GM19372 (cell line): ENCODE data around the gene PPP1CC.
"Not testable (repeated sequence)": the region's sequence is repeated elsewhere in the genome, so short reads cannot be mapped to it uniquely, and the experiment has no call there.

Experiments used
- ATAC-seq: cut with Tn5 transposase; IDR thresholded peaks from one replicate; pipeline ENCODE4 v1.9.1; 2021; ENCODE audit warnings: mild to moderate bottlenecking, low read depth, moderate library complexity; ENCODE audit not compliant: unreplicated experiment

Gene PPP1CC

DNA sequence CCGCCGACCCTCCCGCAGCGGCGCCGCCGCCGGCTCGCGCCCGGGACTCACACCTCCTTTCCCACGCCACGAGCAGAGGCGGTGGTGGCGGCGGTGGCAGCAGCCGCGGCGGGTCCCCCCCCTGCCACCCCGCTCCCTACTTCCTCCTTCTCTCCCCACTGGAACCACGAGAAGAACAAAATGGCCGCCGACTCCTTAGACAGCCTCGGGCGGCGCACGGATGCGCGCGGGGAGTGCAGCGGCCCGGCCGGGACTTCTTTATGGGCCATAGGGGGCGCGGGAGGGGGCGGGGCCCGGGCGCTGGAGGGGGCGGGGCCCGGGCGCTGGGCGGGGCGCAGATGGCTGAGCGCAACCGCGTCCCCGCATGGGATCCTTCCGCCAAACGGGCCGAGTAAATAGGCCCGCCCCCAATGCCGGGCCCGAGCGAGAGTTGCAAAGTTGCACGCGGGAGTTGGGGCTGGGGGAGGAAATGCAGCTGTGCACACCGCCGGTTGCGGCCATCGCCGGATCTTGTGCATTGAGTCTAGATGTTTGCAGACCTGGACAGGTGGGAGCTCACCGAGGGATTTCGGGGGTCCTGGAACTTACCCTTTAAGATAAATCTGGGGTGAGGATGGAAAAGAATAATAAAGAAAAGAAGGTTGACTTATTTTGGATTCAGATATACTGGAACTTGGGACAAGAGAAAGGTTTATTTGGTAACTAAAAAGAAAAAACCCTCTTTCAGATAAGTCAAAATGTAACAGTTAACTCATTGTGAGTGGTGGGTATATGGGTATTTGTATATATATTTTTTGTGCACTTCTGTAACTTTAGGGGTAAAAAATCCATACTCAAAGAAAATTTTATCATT is at the start of gene PPP1CC:
Gene PPP1CC, minus strand, starts transcription at position 174 of the 853 bp plus-strand sequence. CDS start 184 bp downstream, outside the sequence.
- peak; percentile 85 for ATAC-seq

DNA sequence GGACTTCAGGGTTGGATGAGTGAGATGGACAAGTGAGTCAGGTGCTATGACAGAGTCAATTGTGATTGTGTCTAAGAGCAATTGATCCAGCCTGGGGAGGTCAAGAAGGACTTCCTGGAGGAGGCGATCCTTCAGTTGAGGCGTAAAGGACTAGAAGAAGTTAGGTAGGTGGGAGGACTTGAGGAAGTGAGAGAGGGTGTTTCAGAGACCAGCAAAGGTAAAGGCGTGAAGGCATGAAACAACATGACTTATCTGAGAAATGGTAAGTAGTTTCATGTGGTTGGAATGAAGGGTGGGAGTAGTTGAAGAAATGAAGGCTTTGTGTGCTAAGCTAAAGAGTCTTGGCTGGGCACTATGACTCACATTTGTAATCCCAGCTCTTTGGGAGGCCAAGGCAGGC is 48.9 kb upstream of the PPP1CC start:
- no peak for ATAC-seq

DNA sequence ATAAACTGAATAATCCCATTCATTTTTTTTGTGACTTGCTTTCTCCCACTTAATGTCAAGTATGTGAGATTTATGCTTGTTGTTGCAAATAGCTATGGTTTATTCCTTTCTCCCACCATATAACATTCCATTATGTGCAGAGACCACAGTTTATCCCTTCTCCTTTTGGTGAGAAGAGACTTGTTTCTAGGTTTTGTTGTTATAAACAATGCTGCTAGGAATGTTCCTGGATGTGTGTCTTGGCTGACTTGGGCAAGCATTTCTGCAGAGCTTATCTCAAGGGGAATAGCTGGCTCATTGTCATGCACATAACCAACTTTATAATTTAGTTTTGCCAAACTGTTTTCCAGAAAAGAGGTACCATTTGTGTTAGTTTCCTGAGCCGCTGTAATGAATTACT is 47.6 kb upstream of the PPP1CC start:
- no peak for ATAC-seq

DNA sequence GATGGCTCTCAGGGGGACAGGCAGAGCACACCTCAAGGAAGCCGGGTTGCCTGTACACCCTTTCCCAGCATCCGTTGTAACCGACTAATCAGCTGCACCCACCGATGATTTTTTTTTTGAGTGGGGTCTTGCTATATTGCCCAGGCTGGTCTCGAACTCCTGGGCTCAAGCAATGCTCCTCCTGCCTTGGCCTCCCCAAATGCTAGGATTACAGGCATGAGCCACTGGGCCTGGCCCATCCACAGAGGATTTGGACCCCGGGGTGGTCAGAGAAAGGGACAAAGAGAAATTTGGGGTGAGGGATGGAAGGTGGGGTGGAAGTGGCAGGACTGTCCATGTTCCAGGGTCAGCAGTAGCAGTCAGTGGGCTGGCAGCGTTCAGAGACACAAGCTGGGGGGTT is 43.3 kb upstream of the PPP1CC start:
- ATAC-seq = no peak

DNA sequence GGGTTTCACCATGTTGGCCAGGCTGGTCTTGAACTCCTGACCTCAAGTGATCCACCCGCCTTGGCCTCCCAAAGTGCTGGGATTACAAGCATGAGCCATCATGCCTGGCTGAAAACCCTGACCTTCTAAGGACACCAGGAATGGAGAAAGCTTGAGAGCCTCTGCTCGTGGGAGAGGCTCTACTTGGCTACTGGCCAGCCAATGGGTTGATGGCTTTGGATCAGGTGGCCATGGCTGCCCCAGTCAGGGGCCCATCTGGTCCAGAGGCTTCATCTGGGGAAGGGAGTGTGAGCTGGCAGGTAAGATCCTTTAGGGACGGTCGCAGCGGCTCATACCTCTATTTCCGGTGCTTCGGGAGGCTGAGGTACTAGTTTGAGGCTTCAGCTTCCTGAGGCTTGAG is 42.5 kb upstream of the PPP1CC start:
- ATAC-seq = no peak

DNA sequence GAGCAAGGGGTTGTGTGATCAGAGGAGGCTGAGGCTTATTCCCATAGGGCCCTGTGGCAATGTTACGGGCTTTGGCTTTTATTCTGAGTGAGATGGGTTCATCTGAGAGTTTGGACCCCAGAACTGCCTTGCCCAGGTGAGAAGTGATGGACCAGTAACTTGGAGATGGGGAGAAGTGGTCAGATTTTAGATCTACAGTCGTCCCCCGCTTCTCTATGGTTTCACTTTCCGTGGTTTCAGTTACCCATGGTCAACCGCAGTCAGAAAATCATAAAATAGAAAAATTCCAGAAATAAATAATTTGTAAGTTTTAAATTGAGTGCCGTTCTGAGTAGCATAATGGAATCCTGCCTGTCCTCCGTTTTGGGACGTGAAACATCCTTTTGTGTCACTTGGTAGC is 40.2 kb upstream of the PPP1CC start:
- no peak for ATAC-seq

DNA sequence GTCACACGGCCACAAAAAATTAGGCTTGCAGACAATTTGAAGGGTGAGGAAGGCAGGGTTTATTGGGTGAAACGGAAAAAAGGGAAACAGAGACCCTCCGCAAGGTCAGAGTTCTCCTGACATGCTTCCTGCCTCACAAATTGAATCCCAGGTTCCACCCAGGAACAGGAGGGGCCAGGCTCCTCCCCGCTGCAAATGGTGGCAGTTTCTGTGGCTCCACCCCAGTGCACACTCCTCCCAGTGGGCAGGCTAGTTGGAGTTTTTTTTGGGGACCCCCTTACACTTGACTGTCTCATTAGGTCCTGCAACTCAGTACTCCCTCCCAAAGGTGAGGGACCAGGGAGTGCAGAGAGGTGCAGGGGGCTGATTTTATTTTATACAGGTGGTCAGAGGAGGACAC is 39.4 kb upstream of the PPP1CC start:
- ATAC-seq = no peak

DNA sequence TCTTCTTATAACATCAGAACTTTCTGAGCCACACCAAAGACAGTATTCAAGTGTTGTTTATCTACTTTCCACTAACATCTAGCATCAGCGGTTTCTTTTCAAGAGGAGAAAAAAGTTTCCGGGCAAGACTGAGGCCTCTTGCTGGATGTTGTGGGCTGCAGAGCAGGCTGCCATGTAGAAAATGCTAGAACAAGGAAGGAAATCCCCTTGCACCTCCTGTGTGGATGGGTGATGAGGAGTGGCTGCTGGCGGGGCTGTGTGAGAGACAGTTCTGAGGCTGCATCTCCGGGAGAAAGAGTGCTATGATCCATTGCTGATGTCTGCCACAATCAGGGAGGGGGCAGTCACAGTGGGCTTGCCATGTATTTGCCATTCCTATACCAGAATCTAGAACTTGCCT is 37.8 kb upstream of the PPP1CC start:
- no peak for ATAC-seq

DNA sequence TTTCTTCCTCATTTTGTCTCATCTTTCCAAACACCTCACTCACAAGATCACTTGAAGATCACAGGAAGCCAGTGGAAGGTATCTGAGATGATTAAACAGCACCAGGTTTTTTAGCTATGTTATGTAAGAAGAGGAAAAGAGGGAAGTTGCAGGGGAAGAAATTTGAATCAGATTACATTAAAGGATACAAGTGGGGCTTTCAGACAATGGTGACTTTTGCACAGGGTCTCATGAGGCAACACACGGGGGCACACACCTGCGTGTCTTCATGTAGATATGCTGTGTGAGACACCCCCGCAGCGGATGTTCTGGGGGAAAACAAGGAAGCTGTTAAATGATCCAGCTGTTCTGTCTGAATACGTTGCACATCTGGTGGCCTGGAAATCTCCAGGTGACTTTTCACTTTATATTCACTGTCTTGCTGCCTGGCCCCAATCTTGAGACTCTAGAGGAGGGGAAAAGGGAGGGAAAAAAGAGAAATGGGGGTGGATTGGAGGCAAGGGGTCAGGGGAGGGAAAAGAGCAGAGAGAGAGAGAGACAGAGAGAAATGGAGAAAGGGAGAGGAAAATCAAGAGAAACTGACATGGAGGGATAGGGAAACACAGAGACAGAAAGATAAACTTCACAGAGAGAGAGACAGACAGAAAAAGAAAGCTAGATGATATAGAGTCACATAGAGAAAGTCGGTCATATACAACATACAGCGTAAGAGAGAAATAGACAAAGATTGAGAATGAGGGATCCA is 36.3 kb upstream of the PPP1CC start:
- ATAC-seq = no peak

DNA sequence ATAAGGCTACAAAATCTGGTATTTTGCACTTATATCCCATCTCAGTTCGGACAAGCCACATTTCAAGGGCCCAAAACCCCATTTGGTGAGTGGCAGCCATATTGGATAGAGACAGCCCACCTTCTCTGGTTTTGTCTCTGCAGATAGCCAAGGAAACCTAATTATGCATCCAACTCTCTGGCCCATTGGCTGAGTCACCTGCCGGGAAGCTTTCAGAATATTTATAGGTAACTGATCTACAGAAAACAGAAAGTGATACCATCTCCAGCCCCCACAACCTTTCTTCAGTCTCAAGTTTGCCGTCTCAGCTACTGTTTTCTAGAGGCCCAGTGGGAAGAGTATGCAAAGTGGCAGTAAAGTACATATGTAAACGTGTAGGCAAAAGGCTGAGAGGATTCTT is 33.7 kb upstream of the PPP1CC start:
- peak; percentile 88 for ATAC-seq

DNA sequence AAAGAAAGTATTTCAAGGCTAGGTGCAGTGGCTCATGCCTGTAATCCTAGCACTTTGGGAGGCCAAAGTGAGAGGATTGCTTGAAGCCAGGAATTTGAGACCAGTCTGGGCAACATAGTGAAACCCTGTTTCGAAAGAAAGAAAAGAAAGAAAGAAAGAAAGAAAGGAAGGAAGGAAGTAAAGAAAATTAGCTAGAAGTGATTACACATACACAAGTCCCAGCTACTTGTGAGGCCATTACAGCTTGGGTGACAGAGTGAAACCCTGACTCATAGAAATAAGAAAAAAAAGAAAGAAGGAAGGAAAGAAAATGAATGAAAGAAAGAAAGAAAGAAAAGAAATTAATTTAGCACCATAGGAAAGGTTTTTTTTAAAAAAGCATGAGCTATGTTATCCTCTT is 33.3 kb upstream of the PPP1CC start:
- no peak for ATAC-seq

DNA sequence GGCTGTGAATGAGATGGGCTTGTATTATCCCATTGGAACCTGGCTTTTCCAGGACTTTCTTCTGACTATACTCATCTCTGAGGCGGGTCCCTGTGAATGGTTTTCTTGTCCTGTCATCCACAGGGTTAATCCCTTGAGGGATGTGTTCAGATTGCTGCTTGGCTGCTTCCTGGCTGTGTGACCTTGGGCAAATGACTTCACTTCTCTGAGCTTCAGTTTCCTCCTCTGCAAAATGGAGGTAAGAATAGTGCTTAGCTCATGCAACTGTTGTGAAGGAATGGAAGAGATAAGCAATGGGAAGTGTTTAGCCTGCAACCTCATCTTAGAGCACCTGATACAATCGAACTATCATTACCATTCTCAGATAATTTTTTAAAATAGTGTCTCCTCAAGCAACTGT is 32.1 kb upstream of the PPP1CC start:
- ATAC-seq = no peak

DNA sequence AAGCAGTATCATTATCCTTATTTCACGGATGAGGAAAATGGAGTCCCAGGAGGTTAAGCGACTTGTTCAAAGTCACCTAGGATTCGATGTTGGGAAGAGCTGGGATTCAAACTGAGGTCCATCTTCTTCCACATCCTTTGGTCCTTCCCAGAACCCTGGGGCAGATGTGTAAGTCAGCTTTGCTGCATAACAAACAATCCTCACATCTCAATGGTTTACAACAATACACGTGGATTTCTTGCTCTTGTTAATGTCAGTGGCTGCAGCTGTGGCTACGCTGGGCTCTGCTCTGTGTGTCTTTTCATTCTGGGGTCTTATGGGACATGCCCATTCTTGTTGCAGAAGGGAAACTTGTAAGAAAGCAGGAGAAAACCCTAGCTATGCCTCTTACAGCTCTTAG is 26.3 kb upstream of the PPP1CC start:
- no peak for ATAC-seq

DNA sequence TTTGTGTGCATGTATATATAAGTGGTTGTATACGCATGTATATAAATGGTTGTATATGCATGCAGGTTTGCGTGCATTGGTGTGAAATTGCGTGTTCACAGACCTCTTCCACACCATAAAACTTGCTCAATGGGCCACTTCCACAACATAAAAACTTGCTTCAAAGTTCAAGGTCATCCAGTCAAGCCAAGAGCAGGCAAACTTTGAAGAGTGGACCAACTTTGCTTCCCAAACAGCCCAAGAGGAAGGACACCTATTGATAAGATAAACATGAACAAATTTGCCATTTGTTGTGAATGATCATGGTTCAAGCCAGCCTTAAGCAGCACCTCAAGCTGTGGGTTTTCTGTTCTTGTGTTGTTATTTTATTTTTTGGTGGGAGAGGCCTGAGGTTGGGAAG is 25.2 kb upstream of the PPP1CC start:
- ATAC-seq = no peak

DNA sequence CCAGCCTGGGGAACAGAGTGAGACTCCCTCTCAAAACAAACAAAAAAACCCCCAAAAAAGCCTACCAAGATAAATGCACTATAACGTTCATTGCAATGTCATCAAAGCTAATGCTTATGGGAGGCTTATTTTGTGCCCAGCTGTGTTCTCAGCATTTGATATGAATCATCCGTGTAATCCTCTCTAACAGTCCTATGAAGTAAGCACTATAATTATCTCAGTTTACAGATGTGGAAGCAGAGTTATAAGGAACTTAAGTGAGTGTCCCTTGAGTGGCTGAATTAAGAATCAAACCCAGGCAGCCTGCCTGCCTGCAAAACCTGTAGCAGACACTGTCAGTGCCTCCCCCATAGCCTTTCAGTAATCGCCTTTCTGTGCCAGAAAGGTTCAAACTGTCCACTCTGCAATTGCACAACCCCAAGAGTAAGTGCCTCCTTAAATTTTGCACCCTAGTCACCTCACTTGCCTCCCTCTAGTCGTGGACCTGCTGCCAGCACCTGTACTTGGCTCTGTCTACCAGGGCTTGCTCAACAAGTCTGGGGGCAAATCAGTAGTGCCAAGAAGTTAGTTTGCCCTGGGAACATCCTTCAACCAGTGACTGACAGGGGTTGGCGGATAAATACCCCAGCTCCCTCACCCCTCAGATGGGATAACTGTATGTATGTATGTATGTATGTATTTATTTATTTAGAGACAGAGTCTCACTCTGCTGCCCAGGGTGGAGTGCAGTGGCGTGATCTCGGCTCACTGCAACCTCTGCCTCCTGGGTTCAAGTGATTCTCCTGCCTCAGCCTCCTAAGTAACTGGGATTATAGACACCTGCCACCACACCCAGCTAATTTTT is 23.8 kb upstream of the PPP1CC start:
- ATAC-seq = no peak

DNA sequence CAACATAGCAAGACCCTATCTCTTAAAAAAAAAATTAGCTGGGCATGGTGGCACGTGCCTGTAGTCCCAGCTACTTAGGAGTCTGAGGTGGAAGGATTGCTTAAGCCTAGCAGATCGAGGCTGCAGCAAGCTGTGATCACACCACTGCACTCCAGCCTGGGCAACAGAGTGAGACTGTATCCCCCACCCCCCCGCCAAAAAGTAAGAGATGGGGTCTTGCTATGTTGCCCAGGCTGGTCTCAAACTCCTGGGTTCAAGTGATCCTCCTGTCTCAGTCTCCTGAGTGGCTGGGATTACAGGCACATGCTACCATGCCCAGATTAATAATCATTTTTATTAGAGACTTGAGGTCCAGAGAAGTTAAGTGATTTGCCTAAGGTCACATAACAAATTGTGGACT is 22.9 kb upstream of the PPP1CC start:
- ATAC-seq = not testable (repeated sequence)

DNA sequence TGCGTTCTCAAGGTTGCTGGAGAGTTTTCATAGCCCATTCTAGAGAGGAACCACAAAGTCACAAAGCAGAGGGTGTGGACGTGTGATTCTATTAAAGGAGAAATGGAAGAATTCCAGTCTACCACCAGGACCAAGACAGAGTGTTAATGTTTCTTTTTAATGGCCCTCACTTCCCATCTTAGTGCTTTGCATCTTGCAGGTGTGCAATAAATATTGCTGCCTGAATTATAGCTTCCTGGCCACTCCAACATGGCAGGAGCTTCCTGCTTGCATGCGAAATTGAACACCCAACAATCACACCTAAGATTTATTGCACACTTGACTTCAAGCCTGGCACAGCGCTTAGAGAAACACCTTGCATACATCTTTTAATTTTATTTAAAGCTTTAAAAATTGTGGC is 22.4 kb upstream of the PPP1CC start:
- ATAC-seq = no peak

DNA sequence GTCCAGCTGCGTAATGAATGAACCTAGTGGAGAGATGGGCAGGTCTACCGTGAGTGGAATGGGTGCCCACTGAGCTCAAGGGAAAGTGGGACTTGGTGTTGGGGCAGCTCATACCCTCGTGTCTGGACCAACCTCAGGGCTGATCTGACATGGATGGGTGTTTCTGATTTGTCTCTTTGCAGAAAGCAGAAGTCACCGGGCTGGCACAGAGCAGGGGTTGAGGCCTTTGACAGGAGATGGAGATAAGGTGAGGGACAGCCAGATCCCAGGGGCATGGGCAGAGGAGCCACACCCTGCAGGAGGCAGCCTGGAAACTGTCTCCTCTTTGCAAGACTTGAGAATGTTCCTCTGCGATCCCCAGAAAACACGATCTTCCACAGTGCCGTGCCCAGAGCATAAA is 20.9 kb upstream of the PPP1CC start:
- ATAC-seq = no peak

DNA sequence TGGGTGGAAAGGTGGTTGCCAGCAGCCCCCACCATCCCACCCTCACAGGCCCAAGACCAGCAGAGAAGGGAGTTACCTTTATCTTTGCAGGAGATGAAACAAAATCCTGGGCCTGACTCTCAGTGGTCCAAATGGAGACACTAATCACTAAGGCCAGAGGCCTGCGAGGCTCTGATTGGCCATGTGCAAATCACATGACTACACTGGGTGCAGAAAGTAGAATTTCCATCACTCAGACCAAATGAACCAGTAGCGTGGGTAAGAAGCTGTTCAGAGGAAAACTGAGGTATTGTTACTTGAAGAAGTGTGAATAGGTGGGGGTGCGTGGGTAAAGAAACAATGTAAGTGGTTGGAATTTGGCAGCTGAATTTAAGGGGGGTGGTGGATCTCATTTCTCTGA is 20.2 kb upstream of the PPP1CC start:
- no peak for ATAC-seq

DNA sequence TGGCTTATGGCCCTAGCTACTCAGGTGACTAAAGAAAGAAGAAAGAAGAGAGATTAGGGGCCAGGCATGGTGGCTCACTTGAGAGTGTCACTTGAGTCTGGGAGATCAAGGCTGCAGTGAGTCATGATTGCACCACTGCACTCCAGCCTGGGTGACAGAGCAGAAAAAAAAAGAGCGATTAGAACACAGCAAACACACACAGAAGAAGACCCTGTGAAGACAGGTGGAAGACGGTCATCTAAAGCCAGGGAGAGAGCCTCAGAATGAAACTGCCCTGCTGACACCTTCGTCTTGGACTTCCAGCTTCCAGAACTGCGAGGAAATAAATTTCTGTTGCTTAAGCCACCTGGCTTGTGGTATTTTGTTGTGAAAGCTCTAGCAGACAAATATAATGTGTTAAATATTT is 17.5 kb upstream of the PPP1CC start:
- no peak for ATAC-seq

DNA sequence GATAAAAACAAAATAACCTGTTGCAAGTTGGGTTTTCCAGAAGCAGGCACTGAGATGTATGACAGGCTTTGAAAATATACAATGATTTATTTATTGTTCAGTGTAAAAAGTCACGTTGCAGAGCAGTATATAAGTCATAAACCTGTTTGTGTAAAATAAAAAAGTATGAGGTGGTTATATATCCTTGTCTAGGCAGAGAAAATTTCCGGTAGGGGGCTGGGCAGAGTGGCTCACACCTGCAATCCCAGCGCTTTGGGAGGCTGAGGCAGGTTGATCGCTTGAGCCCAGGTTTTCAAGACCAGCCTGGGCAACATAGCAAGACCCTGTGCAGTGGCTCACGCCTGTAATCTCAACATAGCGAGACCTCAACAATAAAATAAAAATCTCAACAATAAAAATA is 16.2 kb upstream of the PPP1CC start:
- no peak for ATAC-seq
